HT1080 (cell line): ENCODE data around the gene ILF3. TPM values are rescaled to one million over a fixed set of nuclear protein-coding genes. Genes with fewer than 3 reads are reported as not detected.
"Not testable (repeated sequence)": the region's sequence is repeated elsewhere in the genome, so short reads cannot be mapped to it uniquely, and the experiment has no call there.

Experiments used
- DNase-seq: peaks from one replicate; pipeline ENCODE4 v3.0.0-alpha.2; 2015; ENCODE audit warnings: low read depth
- total RNA-seq: library from RNA; depleted of rRNA; stranded (reverse); fragments of >200 nt; shearing (Covaris generic); gene quantifications from 2 replicates; pipeline ENCODE4 v1.2.3, GENCODE V29; 2014

ILF3 gene
- total RNA-seq, 1 experiment from 2014 or later, result 184 TPM

DNA sequence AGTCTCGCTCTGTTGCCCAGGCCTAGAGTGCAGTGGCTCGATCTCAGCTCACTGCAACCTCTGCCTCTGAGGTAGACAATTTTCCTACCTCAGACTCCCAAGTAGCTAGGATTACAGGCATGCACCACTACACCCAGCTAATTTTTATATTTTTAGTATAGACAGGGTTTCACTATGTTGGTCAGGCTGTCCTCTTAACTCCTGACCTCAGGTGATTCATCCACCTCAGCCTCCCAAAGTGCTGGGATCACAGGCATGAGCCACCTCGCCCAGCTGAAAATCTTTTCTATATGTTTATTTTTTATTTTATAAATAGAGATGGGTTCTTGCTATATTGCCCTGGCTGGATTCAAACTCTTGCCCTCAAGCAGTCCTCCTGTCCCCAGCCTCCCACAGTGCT lies 17.8 kb downstream of the ILF3 start:
- DNase-seq, result not testable (repeated sequence)

DNA sequence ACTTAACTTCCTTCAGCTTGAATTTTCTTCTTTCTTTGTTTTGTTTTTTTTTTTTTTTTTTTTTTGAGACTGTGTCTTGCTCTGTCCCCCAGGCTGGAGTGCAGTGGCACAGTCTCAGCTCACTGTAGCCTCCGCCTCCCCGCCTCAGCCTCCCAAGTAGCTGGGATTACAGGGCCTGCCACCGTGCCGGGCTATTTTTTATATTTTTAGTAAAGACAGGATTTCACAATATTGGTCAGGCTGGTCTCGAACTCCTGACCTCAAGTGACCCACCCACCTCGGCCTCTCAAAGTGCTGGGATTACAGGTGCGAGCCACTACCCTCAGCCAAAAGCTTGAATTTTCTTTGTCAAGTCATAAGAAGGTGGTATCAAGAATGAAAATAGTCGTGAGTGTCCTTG lies 21.1 kb downstream of the ILF3 start:
- DNase-seq, result not testable (repeated sequence)

DNA sequence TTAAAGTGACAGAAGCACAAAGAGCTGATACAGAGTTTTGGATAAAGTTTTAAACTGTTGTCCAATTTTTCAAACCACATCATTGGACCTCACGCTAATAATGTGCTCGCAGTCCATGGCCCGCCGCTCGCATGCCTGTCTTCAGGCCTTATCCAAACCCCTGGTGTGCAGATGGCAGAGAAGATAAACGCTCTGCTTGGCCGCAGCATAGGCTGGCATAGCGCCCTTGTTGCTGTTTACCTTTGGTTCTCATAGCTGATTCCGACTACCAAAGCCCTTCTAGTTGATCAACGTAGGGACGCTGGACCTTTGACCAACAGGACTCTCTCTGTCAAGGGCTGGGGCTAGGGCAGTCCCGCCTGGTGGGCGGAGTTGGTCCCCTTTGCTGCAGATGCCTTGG lies 23.6 kb downstream of the ILF3 start:
- DNase-seq, result no peak

DNA sequence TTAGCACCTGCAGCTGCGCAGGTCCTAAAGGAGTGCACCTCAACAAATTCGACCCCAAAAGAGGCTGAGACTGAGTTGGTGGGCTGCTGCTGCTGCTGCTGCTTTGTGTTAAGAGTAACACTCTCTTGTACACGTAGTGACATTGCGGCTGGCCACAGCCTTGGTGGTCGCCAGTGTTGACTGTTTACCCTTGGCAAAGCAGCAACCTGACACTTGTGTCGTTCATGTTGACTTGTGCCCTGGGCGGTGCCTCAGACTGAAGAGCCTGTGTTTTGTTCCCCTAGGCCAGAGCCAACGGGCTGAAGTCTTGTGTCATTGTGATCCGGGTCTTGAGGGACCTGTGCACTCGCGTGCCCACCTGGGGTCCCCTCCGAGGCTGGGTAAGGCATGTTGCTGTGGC lies 24.7 kb downstream of the ILF3 start:
- no peak for DNase-seq

DNA sequence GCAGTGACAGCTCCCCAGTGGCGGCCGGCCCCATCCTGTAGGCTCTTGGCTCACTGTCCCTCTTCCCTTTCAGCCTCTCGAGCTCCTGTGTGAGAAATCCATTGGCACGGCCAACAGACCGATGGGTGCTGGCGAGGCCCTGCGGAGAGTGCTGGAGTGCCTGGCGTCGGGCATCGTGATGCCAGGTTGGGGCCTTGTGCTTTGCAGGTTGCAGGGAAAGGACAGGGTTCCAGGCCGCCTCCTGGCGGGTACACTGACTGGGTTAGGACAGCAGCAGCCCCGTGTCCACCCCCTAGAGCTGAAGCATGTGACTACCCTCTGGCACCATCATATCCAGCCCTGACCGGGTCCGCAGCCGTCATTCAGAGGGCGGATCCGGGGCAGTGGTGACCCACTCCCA lies 25.6 kb downstream of the ILF3 start:
- no peak for DNase-seq

DNA sequence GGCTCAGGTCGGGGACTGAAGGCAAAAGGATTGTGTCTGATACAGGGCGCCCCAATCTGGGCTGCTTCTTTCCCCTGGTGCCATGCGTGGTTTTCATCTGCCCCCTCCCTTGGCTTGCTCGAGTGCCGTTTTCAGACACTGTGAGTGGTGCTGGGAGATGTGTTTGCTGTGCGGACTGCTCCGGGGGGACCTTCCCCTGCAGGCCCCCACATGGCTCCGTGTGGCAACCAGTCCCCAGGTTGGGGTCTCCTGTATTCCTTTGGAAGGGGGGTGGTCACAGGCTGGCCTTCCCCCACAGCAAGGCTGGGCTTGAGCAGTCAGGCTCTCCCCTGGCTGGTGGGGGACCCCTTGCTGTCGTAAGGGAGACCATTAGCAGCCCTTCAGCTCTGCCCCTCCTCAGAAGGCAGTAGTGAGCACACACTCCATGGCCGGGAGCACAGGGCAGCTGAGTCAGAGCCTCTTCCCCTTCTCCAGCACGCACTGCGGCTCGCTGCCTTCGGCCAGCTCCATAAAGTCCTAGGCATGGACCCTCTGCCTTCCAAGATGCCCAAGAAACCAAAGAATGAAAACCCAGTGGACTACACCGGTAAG lies 26.5 kb downstream of the ILF3 start:
- DNase-seq, result no peak

DNA sequence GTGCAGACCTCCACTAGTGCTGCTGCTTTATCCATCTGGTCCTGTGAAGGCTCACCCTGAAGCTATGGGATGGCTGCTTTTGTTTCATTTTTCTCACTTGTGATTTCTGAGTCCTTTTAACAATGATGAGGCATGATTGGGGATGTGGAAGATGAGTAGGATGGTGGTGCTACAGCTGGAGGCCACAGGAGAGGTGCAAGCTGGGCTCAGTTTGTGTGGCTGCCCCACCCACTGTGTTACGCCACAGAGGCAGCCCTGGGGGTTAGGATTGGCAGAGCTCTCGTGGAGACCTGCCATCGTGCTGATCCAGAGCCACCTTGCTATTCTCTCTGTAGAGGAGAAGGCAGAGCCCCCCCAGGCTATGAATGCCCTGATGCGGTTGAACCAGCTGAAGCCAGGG lies 27.5 kb downstream of the ILF3 start:
- no peak for DNase-seq

- no peak for DNase-seq
Observed at GRCh38 chr19:10682397-10683063, 28.4 kb downstream of the ILF3 start.

GRCh38 chr19:10683064-10683426 lies 28.9 kb downstream of the ILF3 start:
- DNase-seq, result no peak

DNA sequence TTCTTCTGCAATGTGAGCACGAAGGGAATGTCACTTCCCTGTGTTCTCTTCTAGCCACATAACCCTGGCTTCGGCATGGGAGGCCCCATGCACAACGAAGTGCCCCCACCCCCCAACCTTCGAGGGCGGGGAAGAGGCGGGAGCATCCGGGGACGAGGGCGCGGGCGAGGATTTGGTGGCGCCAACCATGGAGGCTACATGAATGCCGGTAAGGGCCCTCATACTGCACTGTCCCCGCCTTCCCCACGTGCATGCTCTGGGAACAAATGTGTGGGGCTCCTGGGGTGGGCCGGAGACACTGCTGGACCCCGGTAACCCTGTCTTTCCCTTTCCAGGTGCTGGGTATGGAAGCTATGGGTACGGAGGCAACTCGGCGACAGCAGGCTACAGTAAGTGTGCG lies 29.4 kb downstream of the ILF3 start:
- DNase-seq, result no peak

- DNase-seq, result no peak
Observed at GRCh38 chr19:10685210-10685609, 31.1 kb downstream of the ILF3 start.

- DNase-seq, result no peak
Observed at GRCh38 chr19:10686193-10686592, 32.0 kb downstream of the ILF3 start.

DNA sequence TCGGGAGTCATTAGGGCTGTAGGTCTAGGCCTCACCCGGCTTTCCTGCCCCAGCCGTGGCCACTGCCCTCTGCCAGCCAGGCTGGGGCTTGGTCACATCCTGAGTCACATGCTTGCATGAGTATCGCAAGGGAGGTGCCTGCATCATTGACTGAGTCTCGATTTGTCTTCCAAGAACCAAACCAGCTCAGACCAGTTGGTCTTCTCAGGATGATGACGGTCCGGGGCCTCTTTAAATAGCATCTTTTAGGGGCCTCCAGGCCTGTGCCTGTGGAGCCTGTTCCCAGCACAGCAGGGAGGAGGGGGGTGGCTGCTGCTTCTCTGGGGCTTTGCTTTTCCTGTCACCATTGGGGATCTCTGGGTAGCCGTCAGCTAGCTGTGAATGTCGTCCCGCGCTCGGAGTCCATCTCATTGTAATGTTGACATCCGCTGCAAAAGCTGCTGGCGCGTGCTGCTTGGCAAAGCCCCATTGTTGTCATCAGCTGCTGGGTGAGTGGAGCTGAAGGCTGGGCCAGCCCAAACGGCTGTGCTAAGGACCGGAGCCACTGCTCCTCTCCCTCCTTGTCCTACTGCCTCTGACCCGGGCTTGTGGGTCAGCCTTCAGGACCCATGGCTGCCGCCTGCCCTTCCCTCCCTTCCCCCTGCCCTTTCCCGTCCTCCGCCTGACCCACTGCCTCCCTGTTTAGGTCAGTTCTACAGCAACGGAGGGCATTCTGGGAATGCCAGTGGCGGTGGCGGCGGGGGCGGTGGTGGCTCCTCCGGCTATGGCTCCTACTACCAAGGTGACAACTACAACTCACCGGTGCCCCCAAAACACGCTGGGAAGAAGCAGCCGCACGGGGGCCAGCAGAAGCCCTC lies 32.7 kb downstream of the ILF3 start:
- no peak for DNase-seq

DNA sequence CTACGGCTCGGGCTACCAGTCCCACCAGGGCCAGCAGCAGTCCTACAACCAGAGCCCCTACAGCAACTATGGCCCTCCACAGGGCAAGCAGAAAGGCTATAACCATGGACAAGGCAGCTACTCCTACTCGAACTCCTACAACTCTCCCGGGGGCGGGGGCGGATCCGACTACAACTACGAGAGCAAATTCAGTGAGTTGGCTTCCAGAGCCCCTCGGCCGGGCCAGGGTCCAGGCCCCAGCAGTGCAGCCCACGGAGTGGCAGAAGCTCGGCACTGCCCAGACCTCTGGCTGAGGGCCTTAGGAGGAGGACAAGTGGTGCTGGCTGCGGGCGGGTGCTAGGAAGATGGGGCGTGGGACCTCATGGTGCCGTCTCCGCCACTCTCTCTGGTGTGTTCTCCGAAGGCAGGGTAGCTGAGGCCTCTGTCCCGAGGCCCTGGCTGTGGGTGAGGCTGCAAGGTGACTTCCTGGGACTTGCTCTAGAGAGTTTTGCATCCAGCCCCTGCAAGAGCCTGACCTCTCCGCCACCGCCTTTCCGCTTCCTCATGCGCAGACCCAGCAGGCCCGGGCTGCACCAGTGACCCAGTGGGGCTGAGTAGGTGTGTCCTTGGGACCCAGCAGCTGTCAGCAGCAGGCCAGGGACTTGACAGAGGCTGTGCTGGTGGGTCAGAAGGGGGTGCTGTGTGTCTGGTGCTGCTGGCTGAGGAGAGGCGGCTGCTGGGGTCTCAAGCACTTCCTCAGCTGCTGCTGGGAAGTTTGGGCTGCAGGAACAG lies 33.6 kb downstream of the ILF3 start:
- no peak for DNase-seq

DNA sequence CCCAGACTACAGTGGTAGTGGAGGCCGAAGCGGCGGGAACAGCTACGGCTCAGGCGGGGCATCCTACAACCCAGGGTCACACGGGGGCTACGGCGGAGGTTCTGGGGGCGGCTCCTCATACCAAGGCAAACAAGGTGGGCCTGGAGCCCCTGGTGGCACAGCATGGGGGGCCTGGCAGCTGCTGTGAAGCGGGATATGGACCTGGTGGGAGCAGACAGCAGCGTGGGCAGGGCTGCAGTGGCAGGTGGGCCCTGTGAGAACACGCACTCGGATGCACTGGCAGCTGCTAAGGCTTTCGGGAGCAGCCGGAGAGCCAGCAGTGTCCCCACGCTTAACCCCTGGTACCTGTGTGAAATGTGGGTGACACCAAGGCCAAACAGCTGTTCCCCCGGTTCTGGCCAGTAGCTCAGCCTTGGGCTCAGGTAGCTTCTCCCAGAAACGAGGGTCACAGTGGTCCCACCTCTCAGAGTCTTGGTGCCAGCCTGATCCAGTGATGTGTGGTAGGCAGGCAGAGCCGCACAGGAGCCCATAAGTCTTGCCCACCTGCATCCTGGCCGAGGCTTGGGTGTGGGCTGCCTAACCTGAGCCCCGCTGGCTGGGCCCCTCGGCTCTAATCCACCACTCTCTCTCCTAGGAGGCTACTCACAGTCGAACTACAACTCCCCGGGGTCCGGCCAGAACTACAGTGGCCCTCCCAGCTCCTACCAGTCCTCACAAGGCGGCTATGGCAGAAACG lies 34.6 kb downstream of the ILF3 start:
- no peak for DNase-seq

GRCh38 chr19:10690341-10690781 lies 36.2 kb downstream of the ILF3 start:
- DNase-seq, result no peak

- DNase-seq, result no peak
Observed at GRCh38 chr19:10691178-10691881, 37.2 kb downstream of the ILF3 start.

- DNase-seq, result no peak
Observed at GRCh38 chr19:10691883-10692282, 37.7 kb downstream of the ILF3 start.

DNA sequence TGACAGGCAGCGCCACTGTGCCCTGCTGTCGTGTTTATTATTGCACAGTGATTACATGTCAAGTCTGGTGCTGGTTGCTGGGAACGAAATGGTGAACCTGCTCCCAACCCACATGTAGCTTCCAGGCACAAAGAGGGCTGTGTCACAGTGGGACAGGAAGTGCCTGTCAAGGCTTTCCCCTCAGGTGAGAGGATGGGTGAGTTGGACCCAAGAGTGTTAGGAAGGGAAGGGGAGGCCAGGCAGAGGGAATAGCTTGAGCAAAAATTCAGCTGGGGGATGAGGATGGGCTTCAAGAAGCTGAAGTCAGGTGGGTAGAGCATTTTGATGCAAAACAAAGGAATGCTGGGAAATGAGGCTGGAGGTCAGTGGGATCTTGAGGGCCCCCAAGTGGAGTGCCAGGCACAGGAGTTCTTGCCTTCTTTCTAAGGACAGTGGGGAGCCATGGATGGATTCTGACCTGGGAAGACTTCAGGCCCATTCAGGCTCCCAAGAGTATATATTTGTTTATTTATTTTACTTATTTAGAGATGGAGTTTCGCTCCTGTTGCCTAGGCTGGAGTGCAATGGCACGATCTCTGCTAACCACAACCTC lies 38.6 kb downstream of the ILF3 start:
- no peak for DNase-seq

- DNase-seq, result no peak
Observed at GRCh38 chr19:10694706-10695307, 40.7 kb downstream of the ILF3 start.
